ENCODE measurements around the gene MAP3K20.

MAP3K20 gene

GRCh38 chr2:173051463-173052215 lies 24.0 kb upstream of the MAP3K20 start:
- DNase-seq: no peak

GRCh38 chr2:173053043-173053699 lies 22.5 kb upstream of the MAP3K20 start:
- DNase-seq: no peak

GRCh38 chr2:173054466-173054865 lies 21.2 kb upstream of the MAP3K20 start:
- DNase-seq: no peak

- DNase-seq: no peak
Measured at GRCh38 chr2:173056705-173057364, 18.8 kb upstream of the MAP3K20 start.

- no peak for DNase-seq
Measured at GRCh38 chr2:173058097-173058496, 17.5 kb upstream of the MAP3K20 start.

- DNase-seq: no peak
Measured at GRCh38 chr2:173058673-173059072, 17.0 kb upstream of the MAP3K20 start.

GRCh38 chr2:173059292-173059691 lies 16.4 kb upstream of the MAP3K20 start:
- DNase-seq: no peak

- no peak for DNase-seq
Measured at GRCh38 chr2:173059971-173060461, 15.6 kb upstream of the MAP3K20 start.

- no peak for DNase-seq
Measured at GRCh38 chr2:173062801-173063200, 12.8 kb upstream of the MAP3K20 start.

GRCh38 chr2:173064151-173064805 lies 11.4 kb upstream of the MAP3K20 start:
- DNase-seq: no peak

GRCh38 chr2:173066887-173067676 lies 8.6 kb upstream of the MAP3K20 start:
- no peak for DNase-seq

GRCh38 chr2:173075056-173075780 lies 428 bp upstream of the MAP3K20 start:
- no peak for DNase-seq

- no peak for DNase-seq
Measured at GRCh38 chr2:173076581-173077345, 1.1 kb downstream of the MAP3K20 start.

GRCh38 chr2:173077506-173078177 lies 2.0 kb downstream of the MAP3K20 start:
- no peak for DNase-seq

GRCh38 chr2:173079141-173079540 lies 3.5 kb downstream of the MAP3K20 start:
- no peak for DNase-seq

- no peak for DNase-seq
Measured at GRCh38 chr2:173079973-173080860, 4.6 kb downstream of the MAP3K20 start.

- no peak for DNase-seq
Measured at GRCh38 chr2:173086518-173087213, 11.0 kb downstream of the MAP3K20 start.

- no peak for DNase-seq
Measured at GRCh38 chr2:173087214-173087581, 11.6 kb downstream of the MAP3K20 start.
